Motor neuron (in vitro differentiated cells): ENCODE data around the gene NFKBIE. TPM values are rescaled to one million over a fixed set of nuclear protein-coding genes. Genes with fewer than 3 reads are reported as not detected.
"Not testable (repeated sequence)": the region's sequence is repeated elsewhere in the genome, so short reads cannot be mapped to it uniquely, and the experiment has no call there.

Source experiments
- ATAC-seq, 8 experiments: fragments of 200-7000 bp; cut with Tn5 transposase; replicated peaks in 6 of 8; 2 replicates each; pipeline ENCODE4 v1.8.0; 2021; ENCODE audit warnings: mild to moderate bottlenecking in 8 of 8, moderate library complexity in 8 of 8
- H3K27ac ChIP-seq, 2 donors: fragments of 250-450 bp; sonication (Bioruptor Pico); 2 replicates each; pipeline ENCODE4 v1.9.0; 2021; ENCODE audit warnings: antibody characterized with exemption in 2 of 2, mild to moderate bottlenecking in 2 of 2, moderate library complexity in 1 of 2
- H3K4me1 ChIP-seq, 2 donors: fragments of 250-450 bp; sonication (Bioruptor Pico); replicated peaks in 1 of 2; 2 replicates each; pipeline ENCODE4 v1.6.1; 2021; ENCODE audit warnings: antibody characterized with exemption in 2 of 2, mild to moderate bottlenecking in 2 of 2, moderate library complexity in 1 of 2
- H3K4me3 ChIP-seq, 5 donors: fragments of 250-450 bp; sonication (Bioruptor Pico); 2 replicates each; pipeline ENCODE4 v1.9.0; 2021; ENCODE audit warnings: antibody characterized with exemption in 5 of 5, mild to moderate bottlenecking in 5 of 5, moderate library complexity in 4 of 5
- WGBS, 10 experiments: fragments of 450-650 bp; shearing (Covaris generic); methylation state at CpG; one replicate each; pipeline ENCODE4 v1.0.0; 2022; 5-methylcytosine and 5-hydroxymethylcytosine counted together
- in situ Hi-C, 9 experiments: fragments of 400-800 bp; cut with MboI; loops; one replicate each; pipeline ENCODE4 v1.15.0; 2021; ENCODE audit warnings: low sequenced_read_pairs in 9 of 9, low pct_unique_long_range_greater_than_20kb in 2 of 9; ENCODE audit not compliant: unreplicated experiment in 9 of 9
- total RNA-seq, 8 experiments: library from RNA; unstranded; fragments of 300-600 nt; gene quantifications; 2 replicates each; pipeline versions ENCODE4 v1.2.3 to v1.2.4, GENCODE V29; 2022

Gene NFKBIE
- total RNA-seq, 8 experiments from 2014 or later, result 5.0 to 10.6 (median 8.0) TPM

- 56 to 97% (median 80%) methylated on average over 3 to 7 of the region's 7 CpGs; no CpG with 5 or more reads in 2 of the 10 experiments for WGBS, 10 experiments
- in situ Hi-C loops, result loop anchor here in 2 of 9 experiments (10.0 to 25.0 kb wide), 2 partner anchors 64 to 127 kb away; no protein-coding TSS in a partner anchor
- Histone ChIP-seq H3K4me1 (peaks cover 15 to 21% of the 10 kb centered on the region in 2 donors), H3K27ac (peak overlapping the region; percentile 90 to 95), H3K4me3 (no peak overlapping the region)
- ATAC-seq, result no peak
Measured at GRCh38 chr6:44238687-44239350, 26.5 kb downstream of the NFKBIE start.

- Histone ChIP-seq H3K27ac (peak overlapping the region; percentile 90 to 95), H3K4me3 (peak overlapping the region; percentile 24 to 37 (median 29))
- in situ Hi-C loops, result loop anchor here in 2 of 9 experiments (10.0 to 25.0 kb wide), 2 partner anchors 63 to 126 kb away; no protein-coding TSS in a partner anchor
Measured at GRCh38 chr6:44237813-44238433, 27.4 kb downstream of the NFKBIE start.

GRCh38 chr6:44237021-44237812, 28.1 kb downstream of the NFKBIE start:
- Histone ChIP-seq H3K4me1 (peaks cover 15 to 21% of the 10 kb centered on the region in 2 donors), H3K27ac (peak overlapping the region; percentile 90 to 95), H3K4me3 (peak overlapping the region; percentile 24 to 37 (median 29))
- ATAC-seq, result peak; percentile 90 to 95 (median 92)
- in situ Hi-C loops, result loop anchor here in 2 of 9 experiments (10.0 to 25.0 kb wide), 2 partner anchors 62 to 125 kb away; no protein-coding TSS in a partner anchor
- 69 to 100% (median 87%) methylated on average over 1 to 11 of the region's 22 CpGs; no CpG with 5 or more reads in 5 of the 10 experiments for WGBS, 10 experiments

More at GRCh38 chr6:44237813-44238433, 27.4 kb downstream of the NFKBIE start:
- peaks cover 15 to 21% of the 10 kb centered on the region in 2 donors for H3K4me1 ChIP-seq
- ATAC-seq, result peak; percentile 82 to 88 (median 82)
- WGBS, 10 experiments, result 13 to 67% (median 40%) methylated on average over 1 to 8 of the region's 42 CpGs; no CpG with 5 or more reads in 7 of the 10 experiments

GRCh38 chr6:44235891-44236516, 29.3 kb downstream of the NFKBIE start:
- in situ Hi-C loops, result loop anchor here in 2 of 9 experiments (10.0 to 25.0 kb wide), 2 partner anchors 61 to 124 kb away; no protein-coding TSS in a partner anchor
- no peak for ATAC-seq
- H3K4me3 ChIP-seq, result no peak overlapping the region
- peaks cover 15 to 21% of the 10 kb centered on the region in 2 donors for H3K4me1 ChIP-seq
- 83 to 100% (median 90%) methylated on average over 1 to 6 of the region's 6 CpGs; no CpG with 5 or more reads in 2 of the 10 experiments for WGBS, 10 experiments
- no peak overlapping the region for H3K27ac ChIP-seq

GRCh38 chr6:44235269-44235668, 30.1 kb downstream of the NFKBIE start:
- 40 to 100% (median 85%) methylated on average over 1 to 6 of the region's 6 CpGs for WGBS, 10 experiments

GRCh38 chr6:44234101-44235025, 31.0 kb downstream of the NFKBIE start:
- no peak overlapping the region for H3K4me3 ChIP-seq
- in situ Hi-C loops, result loop anchor here in 2 of 9 experiments (10.0 to 25.0 kb wide), 2 partner anchors 60 to 122 kb away; no protein-coding TSS in a partner anchor
- H3K27ac ChIP-seq, result no peak overlapping the region
- H3K4me1 ChIP-seq, result peaks cover 15 to 21% of the 10 kb centered on the region in 2 donors
- whole genome bisulfite sequencing, 10 experiments, result 0 to 100% (median 41%) methylated on average over 1 to 2 of the region's 5 CpGs; no CpG with 5 or more reads in 4 of the 10 experiments
- peak in 4 of 8 experiments; percentile 0 to 59 (median 54) for ATAC-seq

More at GRCh38 chr6:44235269-44235668, 30.1 kb downstream of the NFKBIE start:
- Histone ChIP-seq H3K27ac (no peak overlapping the region), H3K4me1 (peaks cover 15 to 21% of the 10 kb centered on the region in 2 donors), H3K4me3 (no peak overlapping the region)
- in situ Hi-C loops, result loop anchor here in 2 of 9 experiments (10.0 to 25.0 kb wide), 2 partner anchors 60 to 123 kb away; no protein-coding TSS in a partner anchor
- ATAC-seq, result no peak

- in situ Hi-C loops, result loop anchor here in 2 of 9 experiments (10.0 to 25.0 kb wide), 2 partner anchors 59 to 121 kb away; no protein-coding TSS in a partner anchor
- no peak overlapping the region for H3K4me3 ChIP-seq
- H3K4me1 ChIP-seq, result peaks cover 14 to 18% of the 10 kb centered on the region in 2 donors
- no peak overlapping the region for H3K27ac ChIP-seq
- WGBS, 10 experiments, result 45 to 100% (median 84%) methylated on average over 2 to 12 of the region's 14 CpGs; no CpG with 5 or more reads in 2 of the 10 experiments
- no peak for ATAC-seq
Measured at GRCh38 chr6:44233567-44234100, 31.7 kb downstream of the NFKBIE start.

GRCh38 chr6:44232676-44233566, 32.4 kb downstream of the NFKBIE start:
- no peak for ATAC-seq
- in situ Hi-C loops, result loop anchor here in 2 of 9 experiments (10.0 to 25.0 kb wide), 2 partner anchors 58 to 121 kb away; no protein-coding TSS in a partner anchor
- H3K4me1 ChIP-seq, result peaks cover 13% of the 10 kb centered on the region in 2 donors
- H3K27ac ChIP-seq, result no peak overlapping the region
- H3K4me3 ChIP-seq, result no peak overlapping the region
- WGBS, 10 experiments, result 20 to 100% (median 86%) methylated on average over 1 to 10 of the region's 16 CpGs; no CpG with 5 or more reads in 4 of the 10 experiments

- not testable (repeated sequence) for H3K4me3 ChIP-seq, H3K27ac ChIP-seq, ATAC-seq
- WGBS, 10 experiments, result 60 to 100% (median 92%) methylated on average over 1 to 8 of the region's 9 CpGs; no CpG with 5 or more reads in 2 of the 10 experiments
- in situ Hi-C loops, result loop anchor here in 2 of 9 experiments (10.0 to 25.0 kb wide), 2 partner anchors 57 to 119 kb away; no protein-coding TSS in a partner anchor
- peaks cover 17 to 21% of the 10 kb centered on the region in 2 donors for H3K4me1 ChIP-seq
Measured at GRCh38 chr6:44231426-44231825, 33.9 kb downstream of the NFKBIE start.
